Naive B cell (primary cell): ENCODE data around the gene FAM76B. TPM values are rescaled to one million over a fixed set of nuclear protein-coding genes. Genes with fewer than 3 reads are reported as not detected.

ENCODE experiments used
- polyA plus RNA-seq, 6 donors: library from polyadenylated mRNA; unstranded; fragments of 300-500 nt; fragmentation: Illumina TruSeq; gene quantifications; one replicate each; pipeline ENCODE4 v1.2.3, GENCODE V29; 2021; ENCODE audit warnings: low read depth in 6 of 6

The FAM76B gene
- polyA plus RNA-seq, 6 donors from 2014 or later = 17.3 to 25.9 (median 22.1) TPM

Other genes starting within 250 kb of the FAM76B start
- gene CEP57, start 716 bp upstream of the FAM76B start, polyA plus RNA-seq = 10 to 100 TPM; 40.2 to 59.8 (median 54.2) TPM
- gene MTMR2, start 134.3 kb upstream of the FAM76B start, polyA plus RNA-seq = 10 to 100 TPM in 4 of 6 donors, 1 to 10 TPM in 2; 6.9 to 11.9 (median 10.6) TPM